Fibroblast of mammary gland (primary cell): Measurements from ENCODE around the gene MGMT.

Source experiments
- DNase-seq: peaks from one replicate; pipeline ENCODE4 v3.0.0-alpha.2; 2010; ENCODE audit warnings: low read depth
- H3K4me3 ChIP-seq: 2 replicates; pipeline ENCODE4 v1.5.1; 2011; ENCODE audit warnings: low read depth, mild to moderate bottlenecking, low read length, moderate library complexity; ENCODE audit not compliant: control insufficient read depth
- CTCF ChIP-seq: conservative IDR thresholded peaks from 2 replicates; pipeline ENCODE4 v1.5.1; 2011; ENCODE audit warnings: low read depth, low read length, inconsistent platforms; ENCODE audit not compliant: control insufficient read depth, insufficient read depth

The MGMT gene

GRCh38 chr10:129601737-129602136 lies 134.7 kb downstream of the MGMT start:
- DNase-seq: no peak
- no peak for TF ChIP-seq CTCF
- no peak overlapping the region for H3K4me3 ChIP-seq

GRCh38 chr10:129602938-129603535 lies 136.0 kb downstream of the MGMT start:
- TF ChIP-seq CTCF: no peak
- DNase-seq: no peak
- no peak overlapping the region for H3K4me3 ChIP-seq

GRCh38 chr10:129604333-129605032 lies 137.4 kb downstream of the MGMT start:
- no peak for DNase-seq
- no peak for TF ChIP-seq CTCF
- no peak overlapping the region for H3K4me3 ChIP-seq

- no peak for TF ChIP-seq CTCF
- DNase-seq: no peak
- no peak overlapping the region for H3K4me3 ChIP-seq
Measured at GRCh38 chr10:129605266-129605985, 138.4 kb downstream of the MGMT start.

- no peak for DNase-seq
- TF ChIP-seq CTCF: no peak
- no peak overlapping the region for H3K4me3 ChIP-seq
Measured at GRCh38 chr10:129605986-129606518, 139.0 kb downstream of the MGMT start.

GRCh38 chr10:129607607-129608109 lies 140.6 kb downstream of the MGMT start:
- TF ChIP-seq CTCF: no peak
- no peak overlapping the region for H3K4me3 ChIP-seq

More at GRCh38 chr10:129607607-129608109, 140.6 kb downstream of the MGMT start:
- no peak for DNase-seq
